A673 (cell line): ENCODE measurements around the gene MEX3B.

Experiments
- EZH2 ChIP-seq: fragments of 200-600 bp; sonication (generic); IDR thresholded peaks from 2 replicates; pipeline ENCODE4 v1.6.1; 2017; ENCODE audit warnings: borderline replicate concordance, low read depth, mild to moderate bottlenecking, mixed read lengths, antibody characterized with exemption, low read length; ENCODE audit not compliant: poor library complexity, severe bottlenecking
- TF ChIP-seq, protein P1 (sequence below): fragments of 300-800, 200-600 bp; sonication (generic); conservative IDR thresholded peaks from 2 replicates; pipeline ENCODE4 v1.5.1; 2017; ENCODE audit warnings: low read depth, mild to moderate bottlenecking, antibody characterized with exemption, low read length, moderate library complexity, mixed read lengths

DNA sequence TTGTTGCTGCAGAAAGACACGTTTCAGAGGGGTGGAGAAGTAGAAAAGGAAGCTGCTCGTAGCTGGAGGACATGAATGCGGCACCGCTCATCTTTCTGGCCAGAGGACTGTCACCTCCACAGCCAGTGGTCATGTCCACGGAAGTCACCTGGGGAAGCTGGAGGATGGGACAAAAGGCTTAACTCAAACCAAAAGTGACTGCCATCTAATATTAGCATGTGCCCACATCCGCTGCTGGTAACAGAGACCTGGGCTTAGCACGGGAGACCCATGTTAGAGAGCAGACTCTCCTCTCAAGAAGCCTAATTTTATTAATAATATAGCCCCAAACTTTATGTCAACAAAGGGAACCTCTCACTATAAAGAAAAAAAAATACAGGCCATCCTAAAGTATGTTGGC is 5.9 kb downstream of the MEX3B start:
- TF ChIP-seq, protein P1, sequence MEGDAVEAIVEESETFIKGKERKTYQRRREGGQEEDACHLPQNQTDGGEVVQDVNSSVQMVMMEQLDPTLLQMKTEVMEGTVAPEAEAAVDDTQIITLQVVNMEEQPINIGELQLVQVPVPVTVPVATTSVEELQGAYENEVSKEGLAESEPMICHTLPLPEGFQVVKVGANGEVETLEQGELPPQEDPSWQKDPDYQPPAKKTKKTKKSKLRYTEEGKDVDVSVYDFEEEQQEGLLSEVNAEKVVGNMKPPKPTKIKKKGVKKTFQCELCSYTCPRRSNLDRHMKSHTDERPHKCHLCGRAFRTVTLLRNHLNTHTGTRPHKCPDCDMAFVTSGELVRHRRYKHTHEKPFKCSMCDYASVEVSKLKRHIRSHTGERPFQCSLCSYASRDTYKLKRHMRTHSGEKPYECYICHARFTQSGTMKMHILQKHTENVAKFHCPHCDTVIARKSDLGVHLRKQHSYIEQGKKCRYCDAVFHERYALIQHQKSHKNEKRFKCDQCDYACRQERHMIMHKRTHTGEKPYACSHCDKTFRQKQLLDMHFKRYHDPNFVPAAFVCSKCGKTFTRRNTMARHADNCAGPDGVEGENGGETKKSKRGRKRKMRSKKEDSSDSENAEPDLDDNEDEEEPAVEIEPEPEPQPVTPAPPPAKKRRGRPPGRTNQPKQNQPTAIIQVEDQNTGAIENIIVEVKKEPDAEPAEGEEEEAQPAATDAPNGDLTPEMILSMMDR = no peak
- no peak for TF ChIP-seq EZH2
